COLO829 (cell line): ENCODE results near the gene NPY2R.

Experiments used
- DNase-seq: peaks from one replicate; pipeline ENCODE4 v3.0.0; 2012; ENCODE audit warnings: low spot score

NPY2R gene

GRCh38 chr4:155249016-155249566, 40.7 kb downstream of the NPY2R start:
- no peak for DNase-seq

DNA sequence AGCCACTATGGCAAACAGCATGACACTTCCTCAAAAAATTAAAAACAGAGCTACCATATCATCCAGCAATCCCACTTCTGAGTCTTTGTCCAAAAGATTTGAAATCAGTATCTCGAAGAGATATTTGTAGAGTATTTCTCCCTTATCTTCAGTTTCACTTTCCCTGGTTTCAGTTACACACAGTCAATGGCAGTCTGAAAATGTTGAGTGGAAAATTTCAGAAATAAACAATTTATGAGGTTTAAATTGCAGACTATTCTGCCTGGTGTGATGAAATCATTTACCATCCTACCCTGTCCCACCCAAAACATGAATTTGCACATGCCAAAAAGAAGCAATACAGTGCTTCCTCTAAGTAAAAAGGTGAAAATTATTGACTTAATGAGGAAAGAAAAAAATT, 43.9 kb downstream of the NPY2R start:
- no peak for DNase-seq

DNA sequence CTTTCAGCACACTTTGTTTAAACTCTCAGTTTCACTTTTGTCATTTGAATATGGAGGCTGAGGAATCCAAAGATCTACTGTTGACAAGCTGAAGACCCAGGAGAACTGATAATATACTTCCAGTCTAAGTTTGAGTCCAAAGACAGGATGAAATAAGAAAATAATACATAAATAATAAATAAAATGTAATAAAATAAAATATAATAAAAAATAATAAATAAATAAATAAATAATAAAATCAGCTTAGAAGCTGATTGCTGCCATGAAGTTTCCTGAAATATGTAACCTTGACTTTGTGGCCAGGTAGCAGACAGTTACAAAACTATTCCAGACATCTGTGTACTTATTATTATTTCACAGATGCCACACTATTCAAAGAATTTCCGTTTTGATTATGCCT, 55.0 kb downstream of the NPY2R start:
- DNase-seq: no peak

- DNase-seq: no peak
Measured at GRCh38 chr4:155265113-155265512, 56.7 kb downstream of the NPY2R start.
